ENCODE data around the gene TBX3.

The TBX3 gene

DNA sequence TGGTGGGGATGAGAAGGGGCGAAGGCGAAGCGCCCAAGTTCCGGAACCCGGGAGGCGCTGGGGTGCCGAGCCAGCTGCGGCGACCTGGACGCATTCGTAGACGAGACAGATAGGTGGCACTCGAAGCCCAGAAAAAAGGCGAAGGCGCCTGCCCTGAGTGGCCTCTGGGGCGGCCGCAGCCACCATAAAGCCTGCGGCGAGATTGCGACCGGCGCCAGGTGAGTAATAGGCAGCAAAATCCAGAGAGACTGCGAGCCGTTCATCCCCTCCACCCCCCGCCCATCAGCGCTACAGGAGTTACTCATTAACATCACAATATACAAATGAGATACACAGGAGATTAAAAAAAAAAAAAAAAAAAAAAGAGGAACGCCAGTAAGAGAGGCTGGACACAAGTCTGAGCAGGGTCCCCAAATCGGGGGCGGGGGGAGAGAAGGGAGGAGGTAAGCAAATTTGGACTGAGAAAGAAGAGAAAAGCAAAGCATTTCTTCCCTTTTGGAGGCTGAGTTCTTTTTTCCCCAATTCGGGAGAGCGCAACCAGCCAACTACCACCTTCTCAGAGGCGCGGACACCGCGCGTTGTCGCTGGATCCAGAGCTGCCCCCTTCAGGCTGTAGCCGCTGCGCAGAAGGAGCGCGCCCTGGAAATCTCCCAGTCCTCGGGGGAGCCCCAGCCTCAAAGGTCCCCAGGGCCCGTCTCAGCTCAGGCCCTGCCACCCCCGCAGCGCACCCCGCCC lies 15.7 kb downstream of the TBX3 start:
- DNase-seq (ENCODE audit: low spot score) = no peak

DNA sequence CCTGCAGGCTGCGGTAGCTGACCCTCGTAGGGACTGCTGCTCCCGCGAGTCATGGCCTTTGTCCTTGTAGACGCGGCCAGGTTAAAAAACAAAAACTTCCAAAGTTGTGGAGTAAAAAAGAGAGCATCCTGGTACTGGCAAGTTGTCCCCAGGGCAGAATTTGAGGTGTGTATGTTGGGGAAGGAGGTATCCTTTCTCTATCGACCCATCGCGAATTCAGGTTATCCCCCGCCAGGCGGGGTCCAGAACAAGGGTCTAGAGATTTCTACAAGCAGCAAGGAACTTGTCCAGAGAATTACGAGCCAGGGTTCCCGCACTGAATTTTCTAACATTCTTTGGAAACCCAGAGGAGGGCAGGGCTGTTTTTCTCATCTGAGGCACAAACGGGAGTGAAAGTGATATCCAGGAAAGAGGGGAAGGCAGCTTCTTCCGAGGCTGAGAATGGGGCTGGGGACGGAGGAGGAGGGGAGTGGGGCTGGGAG lies 16.3 kb downstream of the TBX3 start:
- DNase-seq (ENCODE audit: low spot score) = no peak

DNA sequence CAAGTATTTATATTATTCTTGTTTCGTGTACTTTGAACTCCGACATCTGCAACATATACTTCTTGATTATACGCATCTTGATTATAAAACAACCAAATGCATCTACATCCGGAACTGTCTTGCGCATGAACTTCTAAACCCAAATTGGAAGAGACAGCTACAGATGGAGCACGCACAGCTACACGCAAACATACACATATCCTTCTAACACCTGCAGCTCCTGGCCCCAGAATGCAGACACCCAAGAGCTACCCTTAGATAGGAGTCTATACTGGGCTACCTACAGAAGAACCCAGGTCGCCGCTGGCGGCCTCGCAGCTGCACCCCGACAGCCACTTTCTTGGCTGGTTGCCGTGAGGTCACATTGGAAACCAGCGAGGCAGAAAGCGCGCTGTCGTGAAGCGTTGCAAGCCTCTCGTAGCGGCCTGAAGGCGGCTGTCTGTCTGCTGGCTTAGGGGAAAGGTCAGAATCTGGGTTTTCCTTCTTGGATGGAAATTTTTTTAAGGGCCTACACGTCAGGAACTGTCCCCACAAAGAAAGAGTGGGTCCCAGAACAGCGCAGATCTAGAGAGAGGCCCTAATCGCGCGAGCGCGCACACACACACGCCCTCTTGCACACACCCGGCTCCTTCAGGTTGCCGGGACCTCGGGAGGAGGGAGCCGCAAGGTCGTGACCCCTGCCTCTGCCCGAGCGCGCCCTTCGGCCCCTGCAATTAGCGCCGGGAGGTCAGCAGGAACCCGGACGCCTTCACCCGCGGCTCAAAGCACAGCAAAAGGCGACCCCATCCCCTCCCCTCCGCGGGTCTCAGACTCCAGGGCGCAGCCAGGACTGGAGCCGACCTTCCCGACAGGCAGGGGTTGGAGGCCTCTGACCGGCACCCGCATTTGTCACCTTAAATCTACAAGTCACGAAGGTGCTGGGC lies 17.0 kb downstream of the TBX3 start:
- no peak for DNase-seq (ENCODE audit: low spot score)

DNA sequence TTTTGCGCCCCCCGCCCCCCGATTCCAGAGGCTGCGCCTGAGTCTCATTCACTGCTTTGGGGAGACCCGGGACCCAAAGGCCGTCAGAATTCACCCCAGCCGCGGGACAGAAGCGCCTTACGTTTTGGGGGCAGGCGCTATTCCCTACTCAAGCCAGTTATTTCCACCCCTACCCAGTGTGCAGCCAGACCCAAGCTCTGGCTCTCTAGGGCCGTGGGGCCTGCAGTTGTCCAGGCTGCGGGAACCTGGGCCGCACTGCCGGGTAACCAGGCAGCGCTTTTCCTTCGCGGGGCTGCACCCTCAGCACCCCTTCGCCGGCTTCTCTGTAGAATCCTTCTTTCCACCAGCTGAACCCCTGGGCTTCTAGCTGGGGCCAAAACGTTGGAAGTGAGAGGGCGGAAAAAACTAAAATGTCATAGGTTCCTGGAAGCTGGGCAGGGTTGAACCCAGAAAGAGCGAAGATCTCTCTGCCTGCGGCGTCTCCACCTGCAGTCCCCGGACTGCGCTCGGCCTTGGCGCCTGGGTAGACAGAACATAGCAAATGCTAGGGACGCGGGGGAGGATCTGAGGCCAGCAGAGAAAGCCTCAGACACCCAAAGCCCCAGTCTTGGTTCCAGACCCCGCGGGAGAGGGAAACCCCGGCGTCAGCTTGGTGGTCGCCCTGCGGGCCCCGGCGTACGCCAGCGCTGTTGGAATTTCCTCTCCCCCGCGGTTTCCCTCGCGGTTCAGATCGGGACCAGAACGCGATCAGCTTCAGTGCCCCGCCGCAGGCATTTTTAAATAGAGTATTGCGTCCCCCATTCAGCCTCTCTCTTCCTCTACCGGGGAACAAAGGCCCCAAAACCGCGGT lies 18.3 kb downstream of the TBX3 start:
- DNase-seq (ENCODE audit: low spot score) = no peak

DNA sequence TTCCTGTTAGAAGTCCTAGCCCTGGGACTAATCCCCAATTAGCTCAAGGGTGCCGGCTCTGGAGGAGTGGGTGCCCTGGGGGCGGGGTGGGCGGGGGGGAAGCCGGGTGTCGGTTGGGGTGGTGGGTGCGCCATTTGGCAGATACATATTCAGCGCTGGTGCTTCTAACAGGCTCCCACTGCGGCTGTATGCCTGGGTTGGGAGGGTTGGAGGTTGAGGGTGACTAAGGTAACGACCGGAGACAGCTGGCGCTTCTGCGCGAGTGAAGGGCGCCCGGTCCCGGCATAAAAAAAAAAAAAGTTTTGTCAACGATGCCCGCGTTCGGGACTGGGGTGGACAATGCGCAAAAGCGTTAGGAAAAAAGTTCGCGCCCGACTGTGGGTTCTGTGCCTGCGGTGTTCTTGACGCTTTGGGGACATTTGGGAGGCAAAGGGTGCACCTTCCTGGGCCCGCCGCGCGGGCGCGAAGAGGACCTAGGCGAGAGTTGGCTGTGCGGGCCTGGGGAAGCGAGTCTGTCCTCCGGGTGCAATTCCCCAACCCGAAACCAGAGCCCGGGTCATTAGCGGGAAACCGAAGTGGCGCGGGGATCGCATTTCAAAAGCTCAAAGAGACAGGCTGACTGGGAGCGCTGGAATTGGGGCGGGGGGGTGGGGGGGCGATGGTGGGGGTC lies 19.2 kb downstream of the TBX3 start:
- DNase-seq (ENCODE audit: low spot score) = no peak

DNA sequence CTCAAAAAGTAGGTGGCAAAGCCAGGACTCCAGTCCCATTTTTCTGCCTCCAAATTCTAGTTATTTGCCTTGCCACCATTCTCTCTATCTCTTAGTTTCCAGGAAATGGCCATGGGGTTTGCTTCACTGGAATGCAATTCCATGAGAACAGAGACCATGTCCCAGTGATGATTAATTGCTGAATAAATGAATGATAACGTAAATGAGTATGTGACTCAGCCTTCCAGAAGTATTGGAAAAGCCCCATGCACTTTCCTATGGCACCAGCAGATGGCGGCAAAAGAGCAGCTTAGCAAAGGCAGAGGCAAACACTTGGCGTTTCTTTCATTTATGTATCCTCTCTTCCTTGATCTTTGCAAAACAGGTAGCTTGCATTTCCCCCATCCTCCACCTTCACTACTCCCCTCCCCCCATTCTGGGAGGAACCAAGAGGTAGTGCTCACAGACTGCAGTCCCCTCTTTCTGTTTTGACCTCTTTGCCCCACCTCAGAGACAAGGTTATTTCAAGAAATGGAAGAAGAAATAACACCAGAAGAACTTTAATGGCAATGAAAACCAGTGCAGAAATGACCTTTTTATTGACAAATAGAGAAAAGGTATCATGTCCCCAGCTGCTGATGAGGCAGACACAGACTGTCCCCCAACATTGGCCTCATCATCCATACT lies 21.3 kb downstream of the TBX3 start:
- no peak for DNase-seq (ENCODE audit: low spot score)

DNA sequence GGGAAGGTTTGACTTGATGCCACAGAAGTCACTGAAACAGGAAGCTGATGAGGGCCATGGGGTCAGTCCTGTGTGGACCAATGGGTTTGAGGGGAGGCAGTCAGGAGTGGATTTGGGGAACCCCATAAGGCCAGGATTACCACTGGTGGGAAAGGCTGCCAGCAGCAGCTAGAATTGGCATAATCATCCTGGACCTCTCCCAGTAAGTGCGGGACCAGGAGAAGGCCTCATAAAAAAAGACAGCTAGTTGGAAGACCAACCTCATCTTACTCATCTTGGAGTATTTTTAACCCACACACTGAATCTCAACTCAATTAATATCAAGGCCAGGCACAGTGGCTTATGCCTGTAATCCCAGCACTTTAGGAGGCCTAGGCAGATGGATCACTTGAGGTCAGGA lies 22.7 kb downstream of the TBX3 start:
- DNase-seq (ENCODE audit: low spot score) = no peak

DNA sequence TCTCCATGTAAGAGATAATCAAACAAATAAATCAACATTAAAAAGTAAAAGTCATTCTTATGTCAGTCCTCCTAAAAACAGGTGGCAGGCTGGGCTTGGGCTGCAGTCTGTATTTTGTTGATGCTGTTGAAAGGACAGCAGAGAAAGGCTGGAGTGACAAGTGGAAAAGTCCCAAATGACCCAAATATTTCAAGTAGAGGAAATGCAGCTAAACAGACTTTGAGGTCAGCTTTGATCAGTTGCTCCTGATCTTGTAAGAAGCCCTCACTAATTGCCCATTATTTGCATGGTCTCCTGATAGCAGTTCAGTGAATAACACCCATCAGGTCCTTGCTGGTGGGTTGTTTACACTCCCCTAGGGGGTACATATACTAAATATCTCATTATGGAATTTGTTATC lies 24.9 kb downstream of the TBX3 start:
- DNase-seq (ENCODE audit: low spot score) = no peak

DNA sequence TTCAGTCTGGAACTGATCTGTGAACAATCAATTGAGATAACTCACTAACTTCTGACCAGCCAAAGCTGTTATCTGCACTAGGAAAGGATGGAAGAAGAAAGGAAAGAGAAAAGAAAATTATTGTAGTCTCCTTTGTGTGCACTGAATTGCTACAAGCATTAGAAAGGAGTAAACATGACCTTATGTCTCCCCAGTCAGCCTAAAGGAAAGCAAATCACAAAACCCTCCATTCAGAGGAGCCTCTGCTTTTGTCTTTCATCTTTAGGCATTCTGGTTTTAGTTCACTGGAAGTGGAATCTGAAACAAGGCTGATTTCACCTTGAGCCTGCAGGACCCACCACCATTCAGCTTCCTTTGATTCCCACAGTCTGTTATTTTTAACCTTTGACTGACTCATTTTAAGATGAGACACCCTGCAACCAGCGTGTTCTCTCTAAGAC lies 26.0 kb downstream of the TBX3 start:
- DNase-seq (ENCODE audit: low spot score) = no peak

DNA sequence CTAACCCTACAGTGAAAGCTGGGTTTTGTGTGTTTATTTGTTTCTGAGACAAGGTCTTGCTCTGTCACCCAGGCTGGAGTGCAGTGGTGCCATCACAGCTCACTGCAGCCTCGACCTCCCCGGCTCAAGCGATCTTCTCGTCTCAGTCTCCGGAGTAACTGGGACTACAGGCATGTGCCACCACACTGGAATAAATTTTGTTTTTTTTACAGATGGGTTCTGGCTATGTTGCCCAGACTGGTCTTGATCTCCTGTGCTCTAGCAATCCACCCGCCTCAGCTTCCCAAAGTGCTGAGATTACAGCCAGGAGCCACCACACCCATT lies 26.4 kb downstream of the TBX3 start:
- no peak for DNase-seq (ENCODE audit: low spot score)

DNA sequence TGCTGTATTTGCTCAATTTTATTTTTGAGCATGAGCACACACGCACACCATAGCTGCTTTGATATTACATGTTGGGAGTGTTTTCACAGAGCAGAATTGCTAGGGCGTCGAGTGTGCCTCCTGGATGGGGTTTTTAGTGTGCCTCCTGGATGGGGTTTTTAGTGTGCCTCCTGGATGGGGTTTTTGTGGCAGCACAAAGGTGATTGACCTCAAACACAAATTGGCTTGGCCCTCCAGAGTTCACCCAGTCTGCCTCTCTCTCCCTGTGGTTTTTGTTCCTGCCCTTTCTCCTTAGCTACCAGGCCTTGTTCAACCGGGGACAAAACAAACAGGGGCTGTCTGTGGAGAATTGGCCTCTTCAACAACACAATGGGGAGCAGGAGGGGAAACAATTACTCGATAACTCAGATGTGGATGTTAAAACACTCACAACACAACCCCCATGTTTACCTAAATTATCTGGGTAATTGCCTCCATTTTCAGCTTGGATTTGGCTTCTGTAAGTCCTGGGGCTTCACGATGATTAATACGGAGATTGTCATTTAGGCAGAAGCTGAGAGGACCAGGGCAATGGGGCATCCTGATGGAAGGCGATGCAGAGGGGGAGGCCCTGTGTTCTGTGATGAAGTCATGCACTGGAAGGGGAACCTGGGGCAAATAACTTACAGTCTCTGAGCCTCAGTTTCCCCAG lies 26.9 kb downstream of the TBX3 start:
- no peak for DNase-seq (ENCODE audit: low spot score)

DNA sequence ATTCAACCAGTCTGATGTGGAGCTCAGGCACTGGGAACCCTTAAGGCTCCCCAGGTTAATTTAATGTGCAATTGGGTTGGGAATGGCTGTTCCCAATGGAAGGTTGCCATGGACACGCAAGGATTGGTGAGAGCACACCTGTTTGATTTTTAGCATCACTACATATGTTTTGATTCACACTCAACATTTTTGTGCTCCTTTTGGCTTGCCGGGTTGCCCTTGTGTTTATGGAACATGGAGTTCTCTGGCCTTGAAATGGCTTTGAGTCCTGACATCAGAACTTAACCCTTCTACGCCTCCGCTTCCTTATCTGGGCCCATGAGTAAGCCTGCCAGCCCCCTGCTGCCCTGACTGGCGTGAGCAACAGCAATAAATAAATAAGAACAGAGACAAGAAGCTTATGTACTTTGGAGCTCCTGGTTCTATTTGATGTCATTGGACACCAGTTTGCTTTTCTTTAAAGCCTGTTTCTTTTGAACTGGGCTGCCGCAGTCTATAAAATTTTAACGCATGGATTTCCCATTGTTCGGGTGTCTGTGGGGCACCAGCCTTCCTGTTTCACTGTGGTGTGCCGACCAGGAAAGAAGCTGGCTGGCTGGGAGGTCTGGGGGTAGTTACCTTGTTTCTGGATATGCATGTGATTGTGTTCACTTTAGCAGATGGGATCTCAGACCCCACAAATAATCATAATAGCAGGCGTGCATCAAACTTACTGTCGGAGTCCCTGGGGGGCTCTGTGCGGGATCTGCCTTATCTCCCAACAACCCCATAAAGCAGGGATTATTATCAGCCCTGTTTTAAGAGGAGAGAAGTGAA lies 27.8 kb downstream of the TBX3 start:
- DNase-seq (ENCODE audit: low spot score) = no peak

DNA sequence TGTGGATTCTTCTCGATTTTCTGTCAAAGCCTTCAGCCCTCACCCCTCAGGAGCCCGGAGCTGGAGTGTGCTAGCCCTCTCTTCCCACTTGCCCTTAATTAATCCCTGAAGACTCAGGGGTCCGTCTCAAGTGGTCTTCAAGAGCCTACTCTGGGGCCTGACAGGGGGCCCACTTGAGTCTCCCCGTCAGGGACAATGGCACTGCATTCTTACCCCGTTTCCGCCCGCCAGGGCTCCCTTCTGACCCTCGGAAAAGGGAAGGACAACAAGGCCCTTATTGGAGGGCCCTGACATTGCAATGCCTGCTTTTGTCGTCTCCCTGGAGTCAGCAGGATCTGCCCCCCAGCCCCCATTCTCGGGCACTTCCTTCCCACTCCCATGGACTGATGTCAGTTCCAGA lies 34.4 kb downstream of the TBX3 start:
- no peak for DNase-seq (ENCODE audit: low spot score)

DNA sequence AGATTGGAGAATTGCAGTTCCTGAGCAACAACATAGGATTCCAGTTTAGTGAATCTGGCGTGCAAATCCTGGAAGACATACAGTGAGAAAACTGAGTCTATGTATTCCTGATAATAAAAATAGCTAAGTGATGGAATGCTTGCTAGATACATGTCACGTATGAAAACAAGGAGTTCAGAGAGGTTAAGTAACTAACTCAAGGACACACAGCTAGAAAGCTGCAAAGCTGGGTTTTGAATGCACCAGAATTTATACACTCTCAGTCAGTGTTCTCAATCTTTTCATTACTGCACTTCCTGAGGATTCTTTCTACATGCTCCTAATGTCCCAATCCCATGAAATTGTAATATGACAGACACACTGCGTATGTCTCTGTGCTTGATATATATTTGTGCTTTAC lies 35.3 kb downstream of the TBX3 start:
- no peak for DNase-seq (ENCODE audit: low spot score)

DNA sequence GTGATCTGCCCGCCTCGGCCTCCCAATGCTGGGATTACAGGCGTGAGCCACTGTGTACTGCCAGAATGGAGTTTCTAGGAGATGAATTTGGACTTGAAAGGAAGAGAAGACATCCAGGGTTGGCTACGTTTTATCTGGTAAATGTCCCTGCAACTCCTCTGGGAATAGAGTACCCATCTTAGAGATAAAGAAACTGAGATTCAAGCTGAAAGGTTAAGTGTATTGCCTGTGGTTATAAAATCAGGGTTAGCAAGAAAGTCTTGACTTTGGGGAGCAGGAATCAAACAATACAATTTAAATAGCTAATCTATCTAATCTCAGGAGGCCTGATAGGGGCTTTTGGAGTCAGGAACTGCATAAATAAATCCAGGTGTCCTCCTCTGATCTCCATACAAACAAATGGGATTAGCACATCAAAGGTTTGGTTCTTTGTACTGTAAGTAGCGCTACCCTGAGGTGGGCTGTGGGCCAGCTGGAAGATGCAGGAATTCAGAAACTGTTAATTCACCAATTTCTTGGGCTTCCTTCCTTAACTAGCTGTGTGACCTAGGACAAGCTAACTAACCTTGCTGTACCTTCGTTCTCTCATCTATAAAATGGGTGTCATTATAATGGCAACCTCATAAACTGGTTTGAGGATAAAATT lies 45.1 kb downstream of the TBX3 start:
- DNase-seq (ENCODE audit: low spot score) = no peak

DNA sequence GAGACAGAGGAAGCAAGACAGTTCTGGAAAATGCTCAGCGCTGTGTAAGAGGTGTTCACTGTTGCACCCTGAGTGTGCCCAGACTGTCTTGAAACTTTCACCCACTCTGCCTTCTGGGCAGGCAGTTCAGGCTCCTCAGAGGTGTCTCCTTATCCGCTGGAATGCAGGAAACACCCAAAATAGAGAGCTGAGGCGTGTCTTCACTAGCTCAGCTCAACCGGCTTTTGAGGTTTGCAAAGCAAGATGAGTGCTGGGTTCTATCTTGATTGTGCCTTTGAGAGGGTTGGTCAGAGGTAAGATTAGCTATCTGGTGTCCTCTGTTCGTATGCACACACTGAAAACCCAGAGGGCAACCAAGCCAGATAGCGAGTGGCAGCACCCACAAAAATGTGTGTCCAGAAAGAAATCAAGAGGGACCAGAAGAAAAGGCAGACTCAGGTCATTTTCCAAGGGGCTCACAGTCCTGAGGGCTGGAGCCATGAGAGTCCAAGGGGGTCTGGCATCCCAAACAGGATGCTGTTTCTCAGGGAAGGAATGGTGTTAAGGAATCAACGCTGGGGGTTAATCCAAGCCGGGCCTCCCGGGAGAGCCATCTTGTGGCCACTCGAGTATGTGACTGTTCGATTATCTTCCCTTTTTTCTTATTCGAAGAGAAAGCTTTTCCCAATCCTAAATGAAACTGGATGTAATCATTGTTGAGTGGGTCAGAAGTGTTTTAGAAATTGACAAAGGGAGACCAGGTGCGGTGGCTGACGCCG lies 47.1 kb downstream of the TBX3 start:
- no peak for DNase-seq (ENCODE audit: low spot score)

DNA sequence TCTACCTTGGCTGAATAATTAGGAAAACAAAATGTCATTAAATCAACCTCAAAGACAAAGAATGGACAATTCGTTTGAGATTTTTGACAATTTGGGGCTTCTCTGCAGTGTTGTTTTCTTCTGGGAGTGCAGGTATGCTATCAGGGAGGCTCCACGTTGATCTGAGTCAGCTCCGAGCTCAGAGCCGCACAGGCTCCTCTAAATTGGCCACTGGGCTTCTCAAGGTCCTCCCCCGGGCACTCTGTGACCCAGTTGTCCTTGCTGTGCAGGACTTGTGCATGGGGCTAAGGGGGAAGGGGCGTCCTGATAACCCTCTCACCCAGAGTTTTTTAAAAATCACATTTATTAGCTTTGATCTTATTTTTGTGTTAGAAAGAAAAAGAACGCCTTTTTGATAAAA lies 52.7 kb downstream of the TBX3 start:
- no peak for DNase-seq (ENCODE audit: low spot score)

DNA sequence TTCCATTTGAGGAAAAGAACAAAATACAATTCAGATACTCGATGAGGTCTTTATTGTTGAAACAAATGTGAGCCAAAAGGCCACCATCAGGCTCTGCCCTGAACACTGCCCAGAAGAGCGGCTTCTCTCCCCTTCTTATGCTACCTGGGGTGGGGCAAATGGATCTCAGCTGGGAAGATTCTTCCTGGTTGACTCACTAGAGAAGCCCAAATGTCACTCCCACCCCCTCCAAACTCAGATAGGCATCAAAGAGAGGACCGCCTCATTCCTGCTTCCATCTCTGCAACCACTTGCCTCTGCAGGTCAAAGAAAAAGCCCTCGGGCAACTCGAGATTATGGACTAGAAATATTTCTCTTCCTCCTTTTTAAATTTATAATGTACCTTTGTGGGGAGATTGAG lies 55.8 kb downstream of the TBX3 start:
- no peak for DNase-seq (ENCODE audit: low spot score)

DNA sequence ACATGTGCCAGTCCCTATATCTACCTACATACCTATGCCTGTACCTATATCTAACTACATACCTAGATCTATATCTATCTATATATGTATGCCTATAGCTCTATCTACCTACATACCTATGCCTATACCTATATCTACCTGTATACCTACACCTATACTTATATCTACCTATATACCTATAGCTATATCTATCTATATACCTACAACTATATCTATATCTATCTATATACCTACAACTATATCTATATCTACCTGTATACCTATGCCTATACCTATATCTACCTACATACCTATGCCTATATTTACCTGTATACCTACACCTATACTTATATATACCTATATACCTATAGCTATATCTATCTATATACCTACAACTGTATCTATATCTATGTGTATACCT lies 56.6 kb downstream of the TBX3 start:
- no peak for DNase-seq (ENCODE audit: low spot score)
